Fibroblast of lung (primary cell): Measurements from ENCODE around the gene SSTR5. TPM values are rescaled to one million over a fixed set of nuclear protein-coding genes. Genes with fewer than 3 reads are reported as not detected.

Experiments used
- DNase-seq, 2 donors: peaks; one replicate each; pipeline versions ENCODE4 v3.0.0 to v3.0.0-alpha.2; 2010; ENCODE audit warnings: low read depth in 2 of 2
- H2AFZ ChIP-seq: 2 replicates; pipeline ENCODE4 v1.5.1; 2012; ENCODE audit warnings: low read length, control low read depth, inconsistent platforms
- H3K27ac ChIP-seq: 2 replicates; pipeline ENCODE4 v1.5.1; 2011; ENCODE audit warnings: low read length, control low read depth; ENCODE audit not compliant: insufficient read depth
- H3K27me3 ChIP-seq: 2 replicates; pipeline ENCODE4 v1.5.1; 2011; ENCODE audit warnings: mild to moderate bottlenecking, low read length; ENCODE audit not compliant: control insufficient read depth, insufficient read depth
- H3K36me3 ChIP-seq: 2 replicates; pipeline ENCODE4 v1.5.1; 2011; ENCODE audit warnings: low read length; ENCODE audit not compliant: control insufficient read depth, insufficient read depth
- H3K4me1 ChIP-seq: 2 replicates; pipeline ENCODE4 v1.5.1; 2011; ENCODE audit warnings: low read length; ENCODE audit not compliant: control insufficient read depth, insufficient read depth; ENCODE audit errors: extremely low read depth
- H3K4me2 ChIP-seq: 2 replicates; pipeline ENCODE4 v1.5.1; 2011; ENCODE audit warnings: low read length, control low read depth; ENCODE audit not compliant: insufficient read depth; ENCODE audit errors: extremely low read depth
- H3K4me3 ChIP-seq, 4 experiments: fragments of 200-600 bp in 1 of 4; sonication (generic) in 1 of 4; replicated peaks in 1 of 4; 2 replicates each; pipeline ENCODE4 v1.5.1; 2011 to 2016; ENCODE audit warnings: low read length in 4 of 4, low read depth in 3 of 4, mild to moderate bottlenecking in 3 of 4, control low read depth in 2 of 4, inconsistent platforms in 1 of 4, mixed read lengths in 1 of 4; ENCODE audit not compliant: insufficient read depth in 1 of 4; ENCODE audit errors: control extremely low read depth in 1 of 4
- H3K79me2 ChIP-seq: 2 replicates; pipeline ENCODE4 v1.5.1; 2012; ENCODE audit warnings: mild to moderate bottlenecking, low read length, inconsistent platforms; ENCODE audit not compliant: control insufficient read depth, insufficient read depth
- H3K9ac ChIP-seq: 2 replicates; pipeline ENCODE4 v1.5.1; 2011; ENCODE audit warnings: mild to moderate bottlenecking, low read length, control low read depth; ENCODE audit not compliant: insufficient read depth
- H3K9me3 ChIP-seq: 2 replicates; pipeline ENCODE4 v1.5.1; 2012; ENCODE audit warnings: low read depth, low read length; ENCODE audit not compliant: control insufficient read depth, insufficient read depth
- H4K20me1 ChIP-seq: 2 replicates; pipeline ENCODE4 v1.5.1; 2011; ENCODE audit warnings: low read length; ENCODE audit not compliant: control insufficient read depth, insufficient read depth; ENCODE audit errors: extremely low read depth
- EZH2 ChIP-seq: IDR thresholded peaks from 2 replicates; pipeline ENCODE4 v1.5.1; 2012; ENCODE audit warnings: low read length, control low read depth, mild to moderate bottlenecking; ENCODE audit errors: missing control alignments
- polyA plus RNA-seq, 2 donors: library from polyadenylated mRNA; depleted of rRNA in 1 of 2; stranded (reverse) in 1 of 2; unstranded in 1 of 2; fragments of >200 nt; gene quantifications; 2 replicates each; pipeline ENCODE4 v1.2.1, GENCODE V29; 2011 to 2012; ENCODE audit warnings: missing spikeins in 1 of 2
- total RNA-seq: library from RNA; depleted of rRNA; stranded (reverse); fragments of >200 nt; gene quantifications from 2 replicates; pipeline ENCODE4 v1.2.1, GENCODE V29; 2014
- TF ChIP-seq, protein P1 (sequence below), 2 donors: IDR thresholded peaks in 1 of 2; conservative IDR thresholded peaks in 1 of 2; 1 replicate in 1 of 2; 2 replicates in 1 of 2; pipeline ENCODE4 v1.5.1; 2011 to 2012; ENCODE audit warnings: low read length in 2 of 2, control low read depth in 1 of 2, inconsistent platforms in 1 of 2, low read depth in 1 of 2, mild to moderate bottlenecking in 1 of 2

The SSTR5 gene
- total and polyA plus RNA-seq, 2 donors (not counting 1 experiment from before 2014, with no cell fraction given): not detected

DNA sequence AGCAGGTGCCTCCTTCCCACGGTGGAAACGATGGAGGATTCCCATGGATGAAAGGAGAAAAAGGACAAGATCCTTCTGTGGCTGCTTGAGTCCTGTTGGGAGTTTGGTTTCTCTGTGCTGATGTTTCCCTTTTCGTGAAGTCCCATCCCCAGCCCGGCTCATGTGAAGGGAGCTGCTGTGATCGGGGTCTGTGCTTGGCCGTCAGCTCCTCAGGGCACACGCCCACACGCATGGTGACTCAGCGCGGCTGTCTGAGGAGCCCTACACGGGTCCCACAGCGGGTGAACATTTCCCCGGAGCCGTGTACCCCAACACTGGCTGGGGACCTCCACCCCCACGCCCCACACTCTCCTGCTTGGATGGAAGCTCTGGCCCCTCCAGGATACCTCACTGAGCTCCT is 44.5 kb upstream of the SSTR5 start:
- Histone ChIP-seq H3K27ac (no peak overlapping the region), H3K36me3 (no peaks in the 10 kb centered on the region), H4K20me1 (no peaks in the 10 kb centered on the region), H3K9me3 (no peaks in the 10 kb centered on the region), H3K4me2 (no peak overlapping the region), H3K4me1 (no peaks in the 10 kb centered on the region), H3K27me3 (no peaks in the 10 kb centered on the region), H3K79me2 (no peaks in the 10 kb centered on the region), H3K9ac (no peak overlapping the region), H3K4me3 (no peak overlapping the region), H2AFZ (no peak overlapping the region)
- TF ChIP-seq, protein P1, sequence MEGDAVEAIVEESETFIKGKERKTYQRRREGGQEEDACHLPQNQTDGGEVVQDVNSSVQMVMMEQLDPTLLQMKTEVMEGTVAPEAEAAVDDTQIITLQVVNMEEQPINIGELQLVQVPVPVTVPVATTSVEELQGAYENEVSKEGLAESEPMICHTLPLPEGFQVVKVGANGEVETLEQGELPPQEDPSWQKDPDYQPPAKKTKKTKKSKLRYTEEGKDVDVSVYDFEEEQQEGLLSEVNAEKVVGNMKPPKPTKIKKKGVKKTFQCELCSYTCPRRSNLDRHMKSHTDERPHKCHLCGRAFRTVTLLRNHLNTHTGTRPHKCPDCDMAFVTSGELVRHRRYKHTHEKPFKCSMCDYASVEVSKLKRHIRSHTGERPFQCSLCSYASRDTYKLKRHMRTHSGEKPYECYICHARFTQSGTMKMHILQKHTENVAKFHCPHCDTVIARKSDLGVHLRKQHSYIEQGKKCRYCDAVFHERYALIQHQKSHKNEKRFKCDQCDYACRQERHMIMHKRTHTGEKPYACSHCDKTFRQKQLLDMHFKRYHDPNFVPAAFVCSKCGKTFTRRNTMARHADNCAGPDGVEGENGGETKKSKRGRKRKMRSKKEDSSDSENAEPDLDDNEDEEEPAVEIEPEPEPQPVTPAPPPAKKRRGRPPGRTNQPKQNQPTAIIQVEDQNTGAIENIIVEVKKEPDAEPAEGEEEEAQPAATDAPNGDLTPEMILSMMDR (conservative IDR thresholded peaks at IDR 0.05 in 1 of 2, IDR thresholded peaks at IDR 0.05 in 1 of 2; ENCODE audit: low read depth in 1 of 2, low read length in 2 of 2): no peak
- no peak for TF ChIP-seq EZH2
- DNase-seq: no peak

GRCh38 chr16:1028524-1029258 is 43.9 kb upstream of the SSTR5 start:
- Histone ChIP-seq H3K9me3 (no peaks in the 10 kb centered on the region), H3K4me3 (no peak overlapping the region), H3K27me3 (no peaks in the 10 kb centered on the region), H3K4me1 (no peaks in the 10 kb centered on the region), H3K9ac (no peak overlapping the region), H2AFZ (no peak overlapping the region), H3K36me3 (no peaks in the 10 kb centered on the region), H4K20me1 (no peaks in the 10 kb centered on the region), H3K79me2 (no peaks in the 10 kb centered on the region), H3K4me2 (no peak overlapping the region), H3K27ac (no peak overlapping the region)
- no peak for DNase-seq
- TF ChIP-seq, protein P1 (conservative IDR thresholded peaks at IDR 0.05 in 1 of 2, IDR thresholded peaks at IDR 0.05 in 1 of 2; ENCODE audit: low read depth in 1 of 2, low read length in 2 of 2): no peak
- TF ChIP-seq EZH2: no peak

- Histone ChIP-seq H3K27ac (no peak overlapping the region), H3K9ac (no peak overlapping the region), H3K4me2 (no peak overlapping the region), H3K36me3 (no peaks in the 10 kb centered on the region), H3K4me3 (no peak overlapping the region), H4K20me1 (no peaks in the 10 kb centered on the region), H3K9me3 (no peaks in the 10 kb centered on the region), H2AFZ (no peak overlapping the region), H3K4me1 (no peaks in the 10 kb centered on the region), H3K27me3 (no peaks in the 10 kb centered on the region), H3K79me2 (no peaks in the 10 kb centered on the region)
- no peak for DNase-seq
- TF ChIP-seq EZH2: no peak
- TF ChIP-seq, protein P1 (conservative IDR thresholded peaks at IDR 0.05 in 1 of 2, IDR thresholded peaks at IDR 0.05 in 1 of 2; ENCODE audit: low read depth in 1 of 2, low read length in 2 of 2): no peak
These were observed 43.3 kb upstream of the SSTR5 start for GRCh38 chr16:1029259-1029545.
